Measurements from ENCODE around the gene KRTAP10-4.
"Not testable (repeated sequence)": the region's sequence is repeated elsewhere in the genome, so short reads cannot be mapped to it uniquely, and the experiment has no call there.

DNA sequence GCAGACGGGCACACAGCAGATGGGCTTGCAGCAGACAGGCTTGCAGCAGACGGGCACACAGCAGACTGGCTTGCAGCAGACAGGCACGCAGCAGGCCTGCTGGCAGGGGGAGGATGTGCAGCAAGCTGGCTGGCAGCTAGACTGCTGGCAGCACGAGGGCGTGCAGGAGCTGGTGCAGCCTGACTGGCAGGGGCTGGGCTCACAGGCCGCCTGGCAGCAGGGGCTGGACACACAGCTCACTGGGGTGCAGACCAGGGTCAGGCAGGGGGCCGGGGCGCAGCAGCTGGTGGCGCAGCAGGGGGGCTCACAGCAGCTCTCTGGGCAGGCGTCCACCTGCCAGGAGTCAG is 15.2 kb upstream of the KRTAP10-4 start:
- not testable (repeated sequence) for TF ChIP-seq EZH2 (IDR thresholded peaks at IDR 0.05; ENCODE audit: low read length, missing control alignments)
- TF ChIP-seq, protein P1, sequence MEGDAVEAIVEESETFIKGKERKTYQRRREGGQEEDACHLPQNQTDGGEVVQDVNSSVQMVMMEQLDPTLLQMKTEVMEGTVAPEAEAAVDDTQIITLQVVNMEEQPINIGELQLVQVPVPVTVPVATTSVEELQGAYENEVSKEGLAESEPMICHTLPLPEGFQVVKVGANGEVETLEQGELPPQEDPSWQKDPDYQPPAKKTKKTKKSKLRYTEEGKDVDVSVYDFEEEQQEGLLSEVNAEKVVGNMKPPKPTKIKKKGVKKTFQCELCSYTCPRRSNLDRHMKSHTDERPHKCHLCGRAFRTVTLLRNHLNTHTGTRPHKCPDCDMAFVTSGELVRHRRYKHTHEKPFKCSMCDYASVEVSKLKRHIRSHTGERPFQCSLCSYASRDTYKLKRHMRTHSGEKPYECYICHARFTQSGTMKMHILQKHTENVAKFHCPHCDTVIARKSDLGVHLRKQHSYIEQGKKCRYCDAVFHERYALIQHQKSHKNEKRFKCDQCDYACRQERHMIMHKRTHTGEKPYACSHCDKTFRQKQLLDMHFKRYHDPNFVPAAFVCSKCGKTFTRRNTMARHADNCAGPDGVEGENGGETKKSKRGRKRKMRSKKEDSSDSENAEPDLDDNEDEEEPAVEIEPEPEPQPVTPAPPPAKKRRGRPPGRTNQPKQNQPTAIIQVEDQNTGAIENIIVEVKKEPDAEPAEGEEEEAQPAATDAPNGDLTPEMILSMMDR (conservative IDR thresholded peaks at IDR 0.05 in 1 of 2, IDR thresholded peaks at IDR 0.05 in 1 of 2; ENCODE audit: low read depth in 1 of 2, low read length in 2 of 2), result not testable (repeated sequence)
